ENCODE measurements around the gene PCAT7.

The PCAT7 gene

GRCh38 chr9:94566550-94566949 lies 11.7 kb downstream of the PCAT7 start:
- DNase-seq (ENCODE audit: low spot score), result no peak
- TF ChIP-seq CTCF (IDR thresholded peaks at IDR 0.05; ENCODE audit: extremely low read depth, missing control alignments), result no peak

DNA sequence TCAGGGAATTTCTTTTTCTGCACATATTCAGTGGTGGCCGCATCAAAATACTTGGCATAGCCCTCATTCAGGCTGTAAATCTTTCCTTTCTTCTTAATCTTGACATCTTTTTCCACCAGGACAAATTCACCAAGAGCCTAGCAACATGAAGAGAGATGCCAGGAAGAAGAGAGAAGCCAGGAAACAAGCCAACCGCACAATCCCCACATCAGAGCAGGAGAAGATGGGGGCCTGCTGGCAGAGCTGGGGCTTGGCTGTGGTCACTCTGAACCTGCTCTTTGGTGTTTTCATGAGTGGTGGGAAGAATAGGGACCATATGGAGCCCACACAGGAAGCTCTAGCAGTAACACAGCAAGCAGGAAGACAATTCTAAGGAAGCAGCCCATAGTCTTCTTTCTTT lies 12.4 kb downstream of the PCAT7 start:
- TF ChIP-seq CTCF (IDR thresholded peaks at IDR 0.05; ENCODE audit: extremely low read depth, missing control alignments), result no peak
- no peak for DNase-seq (ENCODE audit: low spot score)

GRCh38 chr9:94568250-94568889 lies 13.5 kb downstream of the PCAT7 start:
- no peak for DNase-seq (ENCODE audit: low spot score)

GRCh38 chr9:94568972-94569712 lies 14.3 kb downstream of the PCAT7 start:
- TF ChIP-seq CTCF (IDR thresholded peaks at IDR 0.05; ENCODE audit: extremely low read depth, missing control alignments), result no peak
- no peak for DNase-seq (ENCODE audit: low spot score)

More at GRCh38 chr9:94568250-94568889, 13.5 kb downstream of the PCAT7 start:
- no peak for TF ChIP-seq CTCF (IDR thresholded peaks at IDR 0.05; ENCODE audit: extremely low read depth, missing control alignments)

- TF ChIP-seq CTCF (IDR thresholded peaks at IDR 0.05; ENCODE audit: extremely low read depth, missing control alignments), result no peak
- DNase-seq (ENCODE audit: low spot score), result no peak
Observed at GRCh38 chr9:94576131-94576530, 21.2 kb downstream of the PCAT7 start.

GRCh38 chr9:94577036-94577435 lies 22.2 kb downstream of the PCAT7 start:
- TF ChIP-seq CTCF (IDR thresholded peaks at IDR 0.05; ENCODE audit: extremely low read depth, missing control alignments), result no peak

GRCh38 chr9:94577571-94577970 lies 22.7 kb downstream of the PCAT7 start:
- no peak for DNase-seq (ENCODE audit: low spot score)
- TF ChIP-seq CTCF (IDR thresholded peaks at IDR 0.05; ENCODE audit: extremely low read depth, missing control alignments), result no peak

More at GRCh38 chr9:94577036-94577435, 22.2 kb downstream of the PCAT7 start:
- no peak for DNase-seq (ENCODE audit: low spot score)

Data from GM20000 (cell line).